CD4-positive, alpha-beta T cell treated with Interleukin-12 subunit alpha and Interleukin-12 subunit beta, for 1 hour (primary cell): ENCODE data around the gene MICU1.
"Not testable (repeated sequence)": the region's sequence is repeated elsewhere in the genome, so short reads cannot be mapped to it uniquely, and the experiment has no call there.

Experiments used
- DNase-seq: peaks from one replicate; pipeline ENCODE4 v3.0.0-alpha.2; 2020

The MICU1 gene

GRCh38 chr10:72429931-72430330, 195.9 kb downstream of the MICU1 start:
- DNase-seq, result no peak

- no peak for DNase-seq
These were observed 198.9 kb downstream of the MICU1 start for GRCh38 chr10:72426986-72427385.

GRCh38 chr10:72425133-72425532, 200.7 kb downstream of the MICU1 start:
- DNase-seq, result no peak

- no peak for DNase-seq
These were observed 201.3 kb downstream of the MICU1 start for GRCh38 chr10:72424561-72424960.

GRCh38 chr10:72423426-72423825, 202.5 kb downstream of the MICU1 start:
- DNase-seq, result no peak

- DNase-seq, result no peak
These were observed 203.9 kb downstream of the MICU1 start for GRCh38 chr10:72421885-72422540.

GRCh38 chr10:72419241-72419640, 206.6 kb downstream of the MICU1 start:
- DNase-seq, result no peak

GRCh38 chr10:72418679-72419078, 207.2 kb downstream of the MICU1 start:
- no peak for DNase-seq

GRCh38 chr10:72417971-72418370, 207.9 kb downstream of the MICU1 start:
- no peak for DNase-seq

GRCh38 chr10:72416661-72417060, 209.2 kb downstream of the MICU1 start:
- no peak for DNase-seq

GRCh38 chr10:72414642-72415041, 211.2 kb downstream of the MICU1 start:
- DNase-seq, result no peak

- DNase-seq, result no peak
These were observed 216.7 kb downstream of the MICU1 start for GRCh38 chr10:72409167-72409566.

GRCh38 chr10:72407927-72408600, 217.8 kb downstream of the MICU1 start:
- no peak for DNase-seq

- no peak for DNase-seq
These were observed 218.4 kb downstream of the MICU1 start for GRCh38 chr10:72407471-72407870.

GRCh38 chr10:72395581-72395980, 230.3 kb downstream of the MICU1 start:
- DNase-seq, result not testable (repeated sequence)

GRCh38 chr10:72392571-72392970, 233.3 kb downstream of the MICU1 start:
- DNase-seq, result no peak

GRCh38 chr10:72390764-72391163, 235.1 kb downstream of the MICU1 start:
- DNase-seq, result no peak

GRCh38 chr10:72389716-72390115, 236.2 kb downstream of the MICU1 start:
- DNase-seq, result no peak

GRCh38 chr10:72389014-72389413, 236.9 kb downstream of the MICU1 start:
- no peak for DNase-seq

- DNase-seq, result no peak
These were observed 237.8 kb downstream of the MICU1 start for GRCh38 chr10:72388062-72388461.

- DNase-seq, result no peak
These were observed 238.8 kb downstream of the MICU1 start for GRCh38 chr10:72386916-72387586.

GRCh38 chr10:72385724-72386123, 240.2 kb downstream of the MICU1 start:
- DNase-seq, result no peak

GRCh38 chr10:72384982-72385381, 240.9 kb downstream of the MICU1 start:
- not testable (repeated sequence) for DNase-seq

GRCh38 chr10:72379776-72380175, 246.1 kb downstream of the MICU1 start:
- no peak for DNase-seq
